ENCODE measurements around the gene ARPC1A.
"Not testable (repeated sequence)": the region's sequence is repeated elsewhere in the genome, so short reads cannot be mapped to it uniquely, and the experiment has no call there.

Gene ARPC1A

DNA sequence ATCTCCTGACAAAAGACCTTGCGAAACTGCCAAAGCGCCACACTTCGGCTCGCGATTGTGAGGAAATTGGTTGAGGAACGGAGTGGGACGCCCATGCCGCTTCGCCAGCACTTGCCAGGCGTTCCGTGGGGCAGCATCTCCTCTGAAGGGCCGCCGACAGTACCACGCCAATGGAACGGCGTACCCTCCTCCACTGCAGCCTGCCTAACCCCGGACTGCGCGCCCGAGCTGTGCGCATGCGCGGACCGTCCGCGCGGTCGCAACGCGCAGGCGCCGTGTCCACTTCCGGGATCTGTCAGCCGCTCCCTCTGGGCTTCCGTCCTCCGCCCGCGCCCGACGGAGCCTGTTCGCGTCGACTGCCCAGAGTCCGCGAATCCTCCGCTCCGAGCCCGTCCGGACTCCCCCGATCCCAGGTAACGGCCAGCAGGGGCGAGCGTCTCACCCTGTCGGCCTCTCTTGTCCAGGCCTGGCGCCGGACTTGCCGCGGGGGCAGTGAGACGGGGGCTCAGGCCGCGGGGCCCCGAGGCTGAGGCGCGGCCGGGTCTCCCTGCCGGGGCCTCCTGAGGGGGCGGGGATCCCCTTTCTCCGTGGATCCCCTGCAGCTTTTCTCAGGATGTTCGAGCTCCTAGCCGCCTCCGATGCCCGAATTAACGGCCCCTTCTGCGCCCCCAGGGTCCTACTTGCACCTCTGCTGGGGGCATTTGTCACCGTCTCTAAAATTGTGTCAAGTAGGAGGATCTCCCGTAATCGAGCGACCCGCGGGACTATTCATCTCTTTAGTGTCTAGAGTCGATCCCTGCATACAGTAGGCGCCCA lies at the start of gene ARPC1A:
Gene ARPC1A, plus strand, starts transcription at position 307 of the 816 bp plus-strand sequence. CDS start 7,456 bp downstream, outside the sequence.
- peak; percentile 97 for DNase-seq

DNA sequence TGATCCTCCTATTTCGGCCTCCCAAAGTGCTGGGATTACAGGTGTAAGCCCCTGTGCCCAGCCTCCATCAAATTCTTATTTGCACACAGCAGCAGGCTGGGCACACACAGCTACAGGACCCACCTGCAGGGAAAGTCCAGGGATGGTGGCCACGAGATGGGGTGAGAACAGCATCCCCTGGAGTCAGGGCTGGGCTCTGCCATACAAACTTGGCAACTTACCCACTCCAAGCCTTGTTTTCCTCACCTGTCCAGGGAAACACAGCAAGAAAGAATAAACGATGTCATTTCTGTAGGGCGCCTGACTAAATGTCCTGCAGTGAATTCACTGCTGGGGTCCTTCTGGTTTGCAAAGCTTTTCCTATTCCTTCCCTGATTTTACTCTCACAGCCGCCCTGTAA lies 47.5 kb upstream of the ARPC1A start:
- DNase-seq = no peak

DNA sequence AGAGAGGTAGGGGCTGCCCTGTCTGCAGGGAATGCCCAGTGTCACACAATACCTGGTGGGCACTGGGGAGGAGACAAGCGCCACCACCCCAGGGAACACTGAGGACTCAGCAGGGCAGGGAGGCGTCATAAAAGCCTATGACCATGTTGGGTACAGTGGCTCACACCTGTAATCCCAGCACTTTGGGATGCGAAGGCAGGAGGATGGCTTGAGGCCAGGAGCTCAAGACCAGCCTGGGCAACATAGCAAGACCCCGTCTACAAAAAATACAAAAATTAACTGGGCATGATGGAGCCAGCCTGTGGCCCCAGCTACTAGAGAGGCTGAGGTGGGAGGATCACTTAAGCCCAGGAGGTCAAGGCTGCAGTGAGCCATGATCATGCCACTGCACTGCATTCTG lies 41.5 kb upstream of the ARPC1A start:
- DNase-seq = not testable (repeated sequence)

- no peak for DNase-seq
Observed at GRCh38 chr7:99287779-99288534, 37.7 kb upstream of the ARPC1A start.

- DNase-seq = no peak
Observed at GRCh38 chr7:99289185-99289584, 36.5 kb upstream of the ARPC1A start.

- not testable (repeated sequence) for DNase-seq
Observed at GRCh38 chr7:99290148-99290547, 35.5 kb upstream of the ARPC1A start.

DNA sequence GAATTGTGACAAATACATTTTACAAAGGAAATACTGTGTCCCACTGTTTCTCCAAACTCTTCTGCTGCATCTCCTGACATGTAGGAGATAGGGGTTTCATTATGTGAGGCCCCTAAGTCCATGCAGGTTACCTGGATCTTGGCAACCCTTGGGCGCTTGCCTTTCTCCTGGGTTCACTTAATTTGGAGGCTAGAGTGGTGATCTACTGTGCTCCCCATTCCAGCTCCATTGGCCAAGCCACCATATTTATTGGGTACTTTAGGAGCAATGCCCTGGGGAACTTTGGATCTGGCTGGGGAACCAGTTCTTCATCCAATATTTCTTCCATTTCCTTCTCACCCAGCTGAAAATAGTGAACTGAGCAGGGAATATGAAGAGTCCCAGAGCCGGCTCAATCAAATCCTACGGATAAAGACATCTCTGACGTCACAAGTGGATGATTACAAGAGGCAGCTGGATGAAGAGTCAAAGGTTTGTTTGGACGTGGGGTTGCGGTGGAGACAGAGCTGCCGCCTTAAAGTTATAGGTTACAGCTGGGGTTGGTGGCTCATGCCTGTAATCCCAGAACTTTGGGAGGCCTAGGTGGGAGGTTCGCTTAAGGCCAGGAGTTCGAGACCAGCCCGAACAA lies 34.6 kb upstream of the ARPC1A start:
- no peak for DNase-seq

DNA sequence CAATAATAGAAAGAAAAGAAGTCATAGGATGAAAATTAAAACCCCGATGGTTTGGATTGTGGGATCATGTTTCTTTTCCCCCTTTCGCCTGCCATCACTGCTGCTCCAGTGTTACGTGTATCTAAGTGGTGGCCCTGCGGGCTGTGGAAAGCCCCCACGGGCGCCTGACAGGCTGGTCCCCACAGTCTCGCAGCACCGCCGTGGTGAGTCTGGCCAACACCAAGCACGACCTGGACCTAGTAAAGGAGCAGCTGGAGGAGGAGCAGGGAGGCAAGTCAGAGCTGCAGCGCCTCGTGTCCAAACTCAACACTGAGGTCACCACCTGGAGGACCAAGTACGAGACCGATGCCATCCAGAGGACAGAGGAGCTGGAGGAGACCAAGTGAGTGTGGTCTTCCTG lies 33.6 kb upstream of the ARPC1A start:
- no peak for DNase-seq

DNA sequence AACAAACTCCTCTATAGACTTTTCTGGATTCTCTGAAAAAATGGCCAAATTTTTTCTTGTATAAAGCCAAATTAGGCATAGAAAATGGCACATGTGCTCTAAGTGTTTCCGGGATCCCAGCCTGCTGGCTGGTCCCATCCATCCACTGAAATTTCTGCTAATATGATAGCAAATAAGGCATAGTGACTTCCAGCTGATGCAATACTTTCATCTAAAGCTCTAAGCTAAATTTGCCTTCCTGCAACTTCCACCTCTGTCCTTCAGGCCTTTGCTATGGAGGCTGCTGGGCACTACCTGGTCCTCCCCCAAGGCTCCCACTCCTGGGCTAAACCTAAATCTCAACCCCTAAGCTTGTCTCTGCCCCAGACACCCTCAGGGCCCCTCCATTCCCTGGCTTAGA lies 32.5 kb upstream of the ARPC1A start:
- no peak for DNase-seq

DNA sequence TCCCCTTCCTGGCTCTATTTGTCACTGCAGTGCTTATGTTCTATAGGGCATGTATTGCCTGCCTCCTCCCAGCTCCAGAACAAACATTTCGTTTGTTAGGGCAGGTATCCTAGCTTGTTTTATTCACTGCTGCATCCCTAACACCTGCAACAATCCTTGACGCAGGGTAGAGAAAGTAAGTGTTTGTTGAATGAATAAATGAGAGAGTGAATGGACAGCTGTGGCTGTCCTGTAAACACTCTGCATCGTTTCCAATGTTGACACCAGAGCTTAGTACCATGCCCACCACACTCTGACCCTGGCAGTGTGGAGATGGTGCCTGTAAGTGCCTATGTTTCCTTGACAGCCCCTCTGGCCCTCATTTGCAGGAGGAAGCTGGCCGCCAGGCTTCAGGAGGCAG lies 32.0 kb upstream of the ARPC1A start:
- DNase-seq = no peak

DNA sequence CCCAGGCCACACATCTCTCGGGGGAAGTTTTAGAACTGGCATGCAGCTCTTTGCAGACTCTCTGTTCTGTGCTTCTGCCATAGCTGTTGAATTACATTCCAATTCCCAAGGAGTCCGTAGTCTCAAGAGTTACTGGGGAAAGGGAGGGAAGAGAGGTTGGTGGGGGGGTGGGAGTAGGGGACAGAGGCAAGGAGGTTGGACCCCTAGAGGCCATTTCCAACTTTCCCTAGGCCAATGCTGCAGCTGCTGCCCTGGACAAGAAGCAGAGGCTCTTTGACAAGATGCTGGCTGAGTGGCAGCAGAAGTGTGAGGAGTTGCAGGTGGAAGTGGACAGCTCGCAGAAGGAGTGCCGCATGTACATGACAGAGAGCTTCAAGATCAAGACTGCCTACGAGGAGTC lies 29.2 kb upstream of the ARPC1A start:
- DNase-seq = no peak

- DNase-seq = no peak
Observed at GRCh38 chr7:99301496-99301895, 24.2 kb upstream of the ARPC1A start.

DNA sequence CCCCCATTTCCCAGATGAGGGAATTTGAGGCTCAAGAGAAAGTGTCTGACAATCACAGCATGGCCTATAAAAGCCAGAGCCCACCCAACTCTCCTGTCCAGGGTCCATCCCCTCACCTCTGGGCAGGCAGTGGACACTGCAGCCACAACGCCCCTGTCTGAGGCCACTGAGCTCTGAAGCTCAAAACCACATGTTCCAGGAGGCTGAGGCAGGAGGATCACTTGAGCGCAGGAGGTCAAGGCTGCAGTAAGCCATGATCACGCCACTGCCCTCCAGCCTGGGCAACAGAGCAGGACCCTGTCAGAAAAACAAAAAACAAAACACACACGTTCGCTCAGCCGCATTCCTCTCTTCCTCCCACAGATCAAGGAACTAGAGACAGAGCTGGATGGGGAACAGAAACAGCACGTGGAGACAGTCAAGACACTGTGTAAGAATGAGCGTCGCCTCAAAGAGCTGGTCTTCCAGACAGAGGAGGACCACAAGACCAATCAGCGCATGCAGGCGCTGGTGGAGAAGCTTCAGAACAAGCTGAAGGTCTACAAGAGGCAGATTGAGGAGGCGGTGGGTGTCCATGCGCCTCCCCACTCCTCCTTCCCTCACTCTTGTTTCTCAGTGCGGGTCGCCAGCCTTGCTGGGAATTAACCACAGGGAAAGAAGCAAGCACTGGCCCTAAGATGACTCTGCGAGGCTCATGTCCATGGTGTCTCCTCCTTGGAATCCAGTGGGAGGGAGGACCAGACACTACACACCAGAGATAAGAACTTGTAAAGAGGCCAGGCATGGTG lies 20.0 kb upstream of the ARPC1A start:
- no peak for DNase-seq

DNA sequence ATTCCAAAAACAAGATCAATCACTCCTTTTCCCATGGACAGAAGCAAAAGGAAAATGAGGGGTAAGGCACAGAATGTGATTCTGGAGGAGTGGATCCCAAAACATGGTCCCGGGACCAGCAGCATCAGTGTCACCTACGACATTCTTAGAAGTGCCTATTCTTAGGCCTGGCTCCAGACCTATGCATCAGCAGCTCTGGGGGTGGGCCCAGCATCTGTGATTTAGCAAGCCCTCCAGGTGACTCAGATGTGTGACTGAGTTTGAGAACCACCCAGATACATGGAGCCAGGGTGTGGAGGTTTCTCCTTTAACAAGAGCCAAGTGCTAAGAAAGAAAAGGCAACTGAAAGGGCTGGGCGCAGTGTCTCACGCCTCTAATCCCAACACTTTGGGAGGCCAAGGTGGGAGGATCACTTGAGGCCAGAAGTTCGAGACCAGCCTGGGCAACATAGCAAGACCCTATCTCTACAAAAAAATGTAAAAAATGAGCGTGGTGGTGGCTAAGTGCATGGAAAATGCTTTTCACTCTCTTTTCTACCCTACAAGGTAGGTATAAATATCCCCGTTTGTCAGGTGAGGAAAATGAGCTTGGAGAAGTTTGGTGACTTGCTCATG lies 17.1 kb upstream of the ARPC1A start:
- no peak for DNase-seq

- no peak for DNase-seq
Observed at GRCh38 chr7:99309111-99309510, 16.6 kb upstream of the ARPC1A start.

GRCh38 chr7:99310004-99310403 lies 15.7 kb upstream of the ARPC1A start:
- no peak for DNase-seq

- peak; percentile 13 for DNase-seq
Observed at GRCh38 chr7:99311702-99312101, 14.0 kb upstream of the ARPC1A start.

DNA sequence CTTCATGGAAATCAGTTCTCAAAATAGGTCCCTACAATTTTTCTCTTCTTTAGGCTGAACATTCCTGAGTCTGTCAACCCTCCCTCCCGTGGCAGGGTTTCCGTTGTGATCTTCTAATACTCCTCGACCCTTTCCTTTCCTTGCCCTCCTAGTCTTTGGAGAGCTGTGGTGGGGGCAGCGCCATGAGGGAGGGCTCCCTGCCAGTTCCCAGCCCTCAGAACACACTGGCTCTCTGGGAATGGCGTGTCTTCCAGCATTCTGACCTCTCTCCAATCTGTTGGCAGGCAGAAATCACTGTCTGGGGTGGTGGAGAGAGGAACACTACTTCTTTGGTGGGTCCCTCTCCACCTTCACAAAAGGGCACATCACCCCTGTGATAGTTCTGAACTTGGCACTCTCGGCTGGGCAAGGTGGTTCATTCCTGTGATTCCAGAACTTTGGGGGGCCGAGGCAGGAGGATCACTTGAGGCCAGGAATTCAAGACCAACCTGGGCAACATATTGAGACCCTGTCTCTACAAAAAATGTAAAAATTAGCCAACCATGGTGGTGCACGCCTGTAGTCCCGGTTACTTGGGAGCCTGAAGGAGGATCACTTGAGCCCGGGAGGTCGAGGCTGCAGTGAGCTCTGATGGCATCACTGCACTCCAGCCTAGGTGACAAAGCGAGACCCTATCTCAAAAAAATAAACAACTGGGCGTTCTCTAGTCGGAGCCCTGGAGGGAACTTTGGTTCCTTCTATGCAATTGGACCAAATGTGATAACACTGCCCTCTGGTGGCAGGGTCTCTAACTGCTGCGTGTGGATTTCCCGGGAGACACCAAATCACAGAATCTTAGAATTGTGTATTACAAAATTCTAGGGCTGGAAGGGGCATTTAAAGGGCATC lies 13.1 kb upstream of the ARPC1A start:
- peak; percentile 90 for DNase-seq

DNA sequence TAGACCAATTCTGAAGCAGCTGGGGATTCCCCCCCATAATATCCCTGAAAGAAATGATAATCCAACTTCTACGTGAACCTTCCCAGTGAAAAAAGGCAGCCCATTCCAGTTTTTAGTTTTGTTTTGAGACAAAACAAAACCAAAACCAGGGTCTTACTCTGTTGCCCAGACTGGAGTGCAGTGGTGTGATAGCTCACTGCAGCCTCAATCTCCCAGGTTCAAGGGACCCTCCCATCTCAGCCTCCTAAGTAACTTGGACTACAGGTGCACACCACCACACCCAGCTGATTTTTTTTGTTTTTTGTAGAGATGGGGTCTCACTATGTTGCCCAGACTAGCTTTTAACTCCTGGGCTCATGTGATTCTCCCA lies 12.5 kb upstream of the ARPC1A start:
- DNase-seq = peak; percentile 24

DNA sequence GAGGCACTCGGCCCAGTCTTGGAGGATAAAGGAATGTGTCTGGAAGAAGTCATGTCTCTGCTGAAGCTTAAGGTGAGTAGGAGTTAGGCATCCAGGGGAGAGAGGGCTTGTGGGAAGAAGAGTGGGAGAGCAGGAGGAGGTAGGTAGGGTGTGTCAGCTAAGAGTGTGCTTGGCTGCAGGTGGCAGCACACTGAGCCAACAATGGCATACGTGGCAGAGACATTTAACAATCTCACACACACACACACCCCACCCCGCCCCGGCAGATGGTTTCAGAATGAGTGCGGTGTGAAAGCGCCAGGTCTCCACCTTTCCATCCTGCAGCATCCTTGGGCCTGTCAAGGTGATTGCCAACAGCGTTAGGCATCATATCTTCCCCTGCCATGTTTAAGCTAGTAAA lies 11.2 kb upstream of the ARPC1A start:
- DNase-seq = peak; percentile 67

DNA sequence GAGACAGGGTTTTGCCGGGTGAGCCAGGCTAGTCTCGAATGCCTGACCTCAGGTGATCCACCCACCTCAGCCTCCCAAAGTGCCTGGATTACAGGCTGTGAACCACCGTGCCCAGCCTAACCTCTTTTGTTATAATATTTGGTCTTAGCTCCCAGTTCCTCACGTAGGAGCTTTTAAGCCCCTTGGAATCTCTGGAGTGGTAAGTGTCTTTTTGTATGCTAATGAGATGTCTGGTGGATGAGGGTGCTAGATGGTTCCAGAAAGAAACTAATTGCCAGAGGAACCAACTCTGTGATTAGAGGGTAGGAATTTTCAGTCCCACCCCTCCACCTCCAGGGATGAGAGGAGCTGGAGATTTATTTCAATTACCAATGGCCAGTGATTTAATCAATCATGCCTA lies 5.3 kb upstream of the ARPC1A start:
- DNase-seq = no peak

DNA sequence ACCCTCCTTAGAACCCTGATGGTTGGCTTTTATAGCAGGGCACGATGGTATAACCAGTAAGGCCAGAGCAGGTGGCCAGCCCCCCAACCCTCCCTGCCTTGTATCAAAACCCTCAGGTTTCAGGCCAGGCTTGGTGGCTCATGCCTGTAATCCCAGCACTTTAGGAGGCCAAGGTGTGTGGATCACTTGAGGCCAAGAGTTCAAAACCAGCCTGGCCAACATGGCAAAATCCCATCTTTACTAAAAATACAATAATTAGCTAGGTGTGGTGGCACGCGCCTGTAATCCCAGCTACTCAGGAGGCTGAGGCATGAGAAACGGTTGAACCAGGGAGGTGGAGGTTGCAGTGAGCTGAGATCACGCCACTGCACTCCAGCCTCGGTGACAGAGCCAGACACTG lies 3.0 kb upstream of the ARPC1A start:
- not testable (repeated sequence) for DNase-seq
